ENCODE data around the gene ATRNL1.
"Not testable (repeated sequence)": the region's sequence is repeated elsewhere in the genome, so short reads cannot be mapped to it uniquely, and the experiment has no call there.

ATRNL1 gene

GRCh38 chr10:115427611-115428010, 334.4 kb downstream of the ATRNL1 start:
- no peak for DNase-seq (ENCODE audit: low read depth)

GRCh38 chr10:115432188-115432819, 339.1 kb downstream of the ATRNL1 start:
- DNase-seq (ENCODE audit: low read depth) = peak; percentile 34

GRCh38 chr10:115436999-115437398, 343.8 kb downstream of the ATRNL1 start:
- DNase-seq (ENCODE audit: low read depth) = no peak

- DNase-seq (ENCODE audit: low read depth) = no peak
Observed at GRCh38 chr10:115441907-115442545, 348.9 kb downstream of the ATRNL1 start.

GRCh38 chr10:115456812-115457211, 363.6 kb downstream of the ATRNL1 start:
- DNase-seq (ENCODE audit: low read depth) = no peak

- DNase-seq (ENCODE audit: low read depth) = no peak
Observed at GRCh38 chr10:115483294-115483693, 390.1 kb downstream of the ATRNL1 start.

- DNase-seq (ENCODE audit: low read depth) = no peak
Observed at GRCh38 chr10:115491526-115492140, 398.5 kb downstream of the ATRNL1 start.

GRCh38 chr10:115503546-115503945, 410.4 kb downstream of the ATRNL1 start:
- peak; percentile 1 for DNase-seq (ENCODE audit: low read depth)

GRCh38 chr10:115514895-115515294, 421.7 kb downstream of the ATRNL1 start:
- no peak for DNase-seq (ENCODE audit: low read depth)

- DNase-seq (ENCODE audit: low read depth) = no peak
Observed at GRCh38 chr10:115525141-115525540, 432.0 kb downstream of the ATRNL1 start.

GRCh38 chr10:115527682-115528081, 434.5 kb downstream of the ATRNL1 start:
- not testable (repeated sequence) for DNase-seq (ENCODE audit: low read depth)

- not testable (repeated sequence) for DNase-seq (ENCODE audit: low read depth)
Observed at GRCh38 chr10:115536401-115536800, 443.2 kb downstream of the ATRNL1 start.

GRCh38 chr10:115539142-115539762, 446.1 kb downstream of the ATRNL1 start:
- no peak for DNase-seq (ENCODE audit: low read depth)

GRCh38 chr10:115555887-115556402, 462.8 kb downstream of the ATRNL1 start:
- DNase-seq (ENCODE audit: low read depth) = no peak

- no peak for DNase-seq (ENCODE audit: low read depth)
Observed at GRCh38 chr10:115558252-115558651, 465.1 kb downstream of the ATRNL1 start.

GRCh38 chr10:115566867-115567266, 473.7 kb downstream of the ATRNL1 start:
- DNase-seq (ENCODE audit: low read depth) = no peak

- peak; percentile 17 for DNase-seq (ENCODE audit: low read depth)
Observed at GRCh38 chr10:115572740-115573455, 479.7 kb downstream of the ATRNL1 start.

GRCh38 chr10:115580239-115580638, 487.1 kb downstream of the ATRNL1 start:
- DNase-seq (ENCODE audit: low read depth) = no peak

GRCh38 chr10:115593060-115593459, 499.9 kb downstream of the ATRNL1 start:
- no peak for DNase-seq (ENCODE audit: low read depth)

- no peak for DNase-seq (ENCODE audit: low read depth)
Observed at GRCh38 chr10:115604627-115605026, 511.5 kb downstream of the ATRNL1 start.

- DNase-seq (ENCODE audit: low read depth) = no peak
Observed at GRCh38 chr10:115606086-115606485, 512.9 kb downstream of the ATRNL1 start.

- no peak for DNase-seq (ENCODE audit: low read depth)
Observed at GRCh38 chr10:115606741-115607140, 513.6 kb downstream of the ATRNL1 start.

All from ELR (cell line).